WERI-Rb-1 (cell line): ENCODE data around the gene CIITA.
"Not testable (repeated sequence)": the region's sequence is repeated elsewhere in the genome, so short reads cannot be mapped to it uniquely, and the experiment has no call there.

ENCODE experiments used
- DNase-seq: peaks from one replicate; pipeline ENCODE4 v3.0.0-alpha.2; 2020
- H3K27ac ChIP-seq: fragments of 250-450 bp; sonication (Bioruptor Pico); 2 replicates; pipeline ENCODE4 v1.5.1; 2020; ENCODE audit warnings: mild to moderate bottlenecking, moderate library complexity
- H3K27me3 ChIP-seq: fragments of 250-450 bp; sonication (Bioruptor Pico); 2 replicates; pipeline ENCODE4 v1.5.1; 2021; ENCODE audit warnings: mild to moderate bottlenecking, low read depth, moderate library complexity; ENCODE audit not compliant: insufficient read depth, severe bottlenecking
- H3K36me3 ChIP-seq: fragments of 250-450 bp; sonication (Bioruptor Pico); 2 replicates; pipeline ENCODE4 v1.5.1; 2020; ENCODE audit warnings: mild to moderate bottlenecking, moderate library complexity
- H3K4me3 ChIP-seq: 2 replicates; pipeline ENCODE4 v1.5.1; 2011; ENCODE audit warnings: low read depth, mild to moderate bottlenecking, control low read depth, low read length
- H3K9me3 ChIP-seq: fragments of 250-450 bp; sonication (Bioruptor Pico); 2 replicates; pipeline ENCODE4 v1.5.1; 2021; ENCODE audit warnings: mild to moderate bottlenecking, moderate library complexity; ENCODE audit not compliant: severe bottlenecking
- TF ChIP-seq, protein P1 (sequence below): IDR thresholded peaks from 2 replicates; pipeline ENCODE4 v1.5.1; 2011; ENCODE audit warnings: low read depth, mild to moderate bottlenecking, control low read depth, inconsistent platforms, low read length

CIITA gene

DNA sequence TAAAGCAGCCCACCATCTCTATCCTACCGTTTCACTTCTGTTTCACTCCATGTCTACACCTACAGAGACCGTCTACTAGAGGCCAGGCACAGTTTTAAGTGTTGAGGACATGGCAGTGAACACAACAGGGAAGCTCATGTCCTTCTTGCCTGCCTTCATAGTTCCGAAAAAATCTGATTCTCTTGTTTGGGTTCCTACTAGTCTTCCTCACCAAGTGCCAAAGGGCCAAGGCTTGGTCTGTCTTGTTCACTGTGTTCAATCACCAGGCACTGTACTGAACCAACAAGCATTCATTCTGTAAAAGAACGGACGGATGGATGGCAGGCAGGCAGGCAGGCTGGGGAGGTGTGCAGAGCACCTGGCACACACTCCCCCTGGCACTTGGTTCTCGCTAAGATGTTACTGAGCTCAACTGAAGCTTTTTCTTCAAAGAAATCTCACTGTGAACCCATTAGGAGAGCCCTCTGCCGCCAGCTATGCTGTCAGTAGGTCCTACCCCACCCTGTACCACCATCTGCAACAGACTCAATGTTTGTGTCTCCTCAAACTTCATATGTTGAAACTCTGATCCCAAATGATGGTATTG is 62.7 kb downstream of the CIITA start:
- H3K27ac ChIP-seq, result no peak overlapping the region
- H3K36me3 ChIP-seq, result peaks cover 19% of the 10 kb centered on the region
- H3K4me3 ChIP-seq, result no peak overlapping the region
- H3K27me3 ChIP-seq, result no peaks in the 10 kb centered on the region
- H3K9me3 ChIP-seq, result no peaks in the 10 kb centered on the region
- no peak for DNase-seq
- TF ChIP-seq, protein P1, sequence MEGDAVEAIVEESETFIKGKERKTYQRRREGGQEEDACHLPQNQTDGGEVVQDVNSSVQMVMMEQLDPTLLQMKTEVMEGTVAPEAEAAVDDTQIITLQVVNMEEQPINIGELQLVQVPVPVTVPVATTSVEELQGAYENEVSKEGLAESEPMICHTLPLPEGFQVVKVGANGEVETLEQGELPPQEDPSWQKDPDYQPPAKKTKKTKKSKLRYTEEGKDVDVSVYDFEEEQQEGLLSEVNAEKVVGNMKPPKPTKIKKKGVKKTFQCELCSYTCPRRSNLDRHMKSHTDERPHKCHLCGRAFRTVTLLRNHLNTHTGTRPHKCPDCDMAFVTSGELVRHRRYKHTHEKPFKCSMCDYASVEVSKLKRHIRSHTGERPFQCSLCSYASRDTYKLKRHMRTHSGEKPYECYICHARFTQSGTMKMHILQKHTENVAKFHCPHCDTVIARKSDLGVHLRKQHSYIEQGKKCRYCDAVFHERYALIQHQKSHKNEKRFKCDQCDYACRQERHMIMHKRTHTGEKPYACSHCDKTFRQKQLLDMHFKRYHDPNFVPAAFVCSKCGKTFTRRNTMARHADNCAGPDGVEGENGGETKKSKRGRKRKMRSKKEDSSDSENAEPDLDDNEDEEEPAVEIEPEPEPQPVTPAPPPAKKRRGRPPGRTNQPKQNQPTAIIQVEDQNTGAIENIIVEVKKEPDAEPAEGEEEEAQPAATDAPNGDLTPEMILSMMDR, result no peak

GRCh38 chr16:10940501-10941079 is 63.6 kb downstream of the CIITA start:
- Histone ChIP-seq H3K4me3 (peak overlapping the region; percentile 61; the same call in 1 of the 2 replicates), H3K9me3 (no peaks in the 10 kb centered on the region), H3K27ac (no peak overlapping the region), H3K36me3 (peaks cover 16% of the 10 kb centered on the region), H3K27me3 (no peaks in the 10 kb centered on the region)
- TF ChIP-seq, protein P1, result no peak
- DNase-seq, result no peak

DNA sequence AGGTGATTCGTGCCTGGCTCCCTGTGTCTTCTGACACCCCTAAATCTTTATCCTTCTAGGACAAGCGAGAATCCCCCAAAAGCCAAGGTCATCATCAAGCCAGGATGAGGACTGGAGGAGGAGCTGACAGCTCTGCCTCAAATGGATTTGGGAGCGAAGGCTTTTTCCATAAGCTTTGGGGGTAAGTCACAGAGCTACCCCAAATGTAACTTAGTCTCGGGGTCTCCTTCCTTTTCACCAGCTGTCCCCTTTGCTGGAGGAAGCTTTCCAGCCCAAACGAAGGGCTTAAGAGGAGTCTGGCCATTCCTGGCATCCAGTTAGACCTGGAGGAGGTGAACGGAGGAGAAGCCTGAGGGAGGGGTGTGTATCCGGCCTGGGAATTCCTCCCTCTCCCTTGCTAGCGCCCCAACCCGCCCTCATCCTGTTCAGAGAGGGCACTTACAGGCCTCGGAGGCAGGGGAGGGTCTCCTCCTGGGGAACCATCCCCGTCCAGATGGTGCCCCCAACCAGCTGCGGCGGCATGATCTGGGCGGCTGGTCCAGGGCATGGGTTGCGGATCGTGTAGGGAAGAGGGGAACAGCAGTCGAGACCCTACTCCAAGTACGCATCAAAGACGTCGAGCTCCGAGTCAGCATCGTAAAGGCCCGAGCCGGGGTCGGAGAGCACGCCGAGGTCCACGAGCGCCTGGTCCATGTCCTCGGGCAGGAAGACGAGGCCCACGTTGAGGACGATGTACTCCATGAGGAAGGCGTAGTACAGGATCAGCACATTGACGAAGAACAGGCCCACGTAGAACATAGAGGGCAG is 64.3 kb downstream of the CIITA start:
- no peaks in the 10 kb centered on the region for H3K27me3 ChIP-seq
- DNase-seq, result no peak
- no peaks in the 10 kb centered on the region for H3K9me3 ChIP-seq
- TF ChIP-seq, protein P1, result no peak
- H3K4me3 ChIP-seq, result peak overlapping the region; percentile 61
- H3K27ac ChIP-seq, result no peak overlapping the region
- peaks cover 16% of the 10 kb centered on the region for H3K36me3 ChIP-seq

GRCh38 chr16:10941935-10942351 is 64.9 kb downstream of the CIITA start:
- peak overlapping the region; percentile 61 for H3K4me3 ChIP-seq
- H3K27ac ChIP-seq, result peak overlapping the region; percentile 50
- H3K36me3 ChIP-seq, result peaks cover 16% of the 10 kb centered on the region
- DNase-seq, H3K27me3 ChIP-seq, H3K9me3 ChIP-seq: not testable (repeated sequence)

DNA sequence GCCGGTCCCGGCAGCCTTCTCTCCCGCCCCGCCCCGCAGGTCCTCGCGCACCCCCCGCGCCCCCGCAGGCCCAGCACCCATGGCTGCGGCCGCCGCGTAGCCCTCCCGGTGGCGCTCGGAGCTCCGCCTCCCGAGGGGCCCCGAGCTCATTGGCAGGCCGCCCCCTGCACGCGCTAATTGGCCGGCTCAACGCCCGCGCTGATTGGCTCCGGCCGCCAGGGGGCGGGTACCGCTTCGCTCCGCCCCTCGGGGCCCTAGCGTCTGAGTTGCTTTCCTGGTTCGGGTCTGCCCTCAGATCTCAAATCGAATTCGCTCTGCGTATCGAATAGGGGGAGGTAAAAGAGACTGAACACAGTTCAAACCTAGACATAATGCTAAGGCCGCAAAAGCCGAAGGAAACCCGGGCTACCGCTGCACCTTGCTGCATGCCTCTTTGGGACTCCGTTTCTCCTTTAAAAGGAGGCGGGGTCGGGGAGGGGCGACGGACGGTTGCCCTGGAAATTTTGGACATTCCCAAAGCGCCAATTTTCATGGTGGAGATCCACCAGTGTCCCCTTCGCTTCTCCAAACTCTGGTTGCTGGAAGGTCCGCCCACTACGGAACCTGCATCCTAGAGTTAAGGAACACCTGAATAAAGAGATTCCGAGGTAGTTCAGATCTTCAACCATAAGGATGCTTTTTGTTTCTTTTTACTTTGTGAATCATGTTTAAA is 65.5 kb downstream of the CIITA start, which contains the start of gene DEXI:
DEXI (minus strand) TSS at position 117 of the 712 bp plus-strand sequence. CDS start 463 bp downstream, outside the sequence.
- peak; percentile 93 for DNase-seq
- Histone ChIP-seq H3K27me3 (no peaks in the 10 kb centered on the region), H3K27ac (peak within 1 kb of the TSS; percentile 50), H3K36me3 (peaks cover 16% of the 10 kb centered on the region), H3K4me3 (peak within 1 kb of the TSS; percentile 61), H3K9me3 (no peaks in the 10 kb centered on the region)
- TF ChIP-seq, protein P1, result no peak

GRCh38 chr16:10943064-10943353 is 66.0 kb downstream of the CIITA start:
- Histone ChIP-seq H3K27me3 (no peaks in the 10 kb centered on the region), H3K27ac (peak overlapping the region; percentile 50), H3K36me3 (peaks cover 16% of the 10 kb centered on the region), H3K9me3 (no peaks in the 10 kb centered on the region), H3K4me3 (peak overlapping the region; percentile 61; the same call in 1 of the 2 replicates)
- TF ChIP-seq, protein P1, result no peak
- DNase-seq, result no peak
